ENCODE measurements around the gene MTF2.
A peak's percentile ranks its signal among the peaks of the same experiment; 100 is the strongest.

MTF2 gene

GRCh38 chr1:93178418-93178817 is 99.3 kb downstream of the MTF2 start:
- H3K4me1 ChIP-seq: no peaks in the 10 kb centered on the region
- no peak for DNase-seq
- peak overlapping the region; percentile 84 for H3K4me3 ChIP-seq (ENCODE audit: low read depth, low read length)
- no peaks in the 10 kb centered on the region for H3K9me3 ChIP-seq
- no peaks in the 10 kb centered on the region for H3K27me3 ChIP-seq
- TF ChIP-seq CTCF (IDR thresholded peaks at IDR 0.05; ENCODE audit: low read depth, low read length): no peak
- H3K36me3 ChIP-seq: no peaks in the 10 kb centered on the region

GRCh38 chr1:93179886-93180722 is 101.0 kb downstream of the MTF2 start, which contains the start of gene TMED5:
TMED5 (minus strand) TSS chr1:93180413; CDS start chr1:93180242, 171 bp downstream.
- no peak for TF ChIP-seq CTCF (IDR thresholded peaks at IDR 0.05; ENCODE audit: low read depth, low read length)

GRCh38 chr1:93180723-93181613 is 101.9 kb downstream of the MTF2 start, which contains the start of gene CCDC18:
CCDC18 (plus strand) TSS chr1:93180724; CDS start chr1:93183362, 2,638 bp downstream.
- H3K36me3 ChIP-seq: no peaks in the 10 kb centered on the region
- H3K9me3 ChIP-seq: no peaks in the 10 kb centered on the region
- DNase-seq: no peak
- TF ChIP-seq CTCF (IDR thresholded peaks at IDR 0.05; ENCODE audit: low read depth, low read length): no peak
- no peaks in the 10 kb centered on the region for H3K27me3 ChIP-seq
- H3K4me1 ChIP-seq: no peaks in the 10 kb centered on the region
- H3K4me3 ChIP-seq (ENCODE audit: low read depth, low read length): peak within 1 kb of the TSS; percentile 84

More at GRCh38 chr1:93179886-93180722, 101.0 kb downstream of the MTF2 start, which contains the start of gene TMED5:
- peak; percentile 93 for DNase-seq
- no peaks in the 10 kb centered on the region for H3K9me3 ChIP-seq
- no peaks in the 10 kb centered on the region for H3K4me1 ChIP-seq
- H3K36me3 ChIP-seq: no peaks in the 10 kb centered on the region
- H3K27me3 ChIP-seq: no peaks in the 10 kb centered on the region
- H3K4me3 ChIP-seq (ENCODE audit: low read depth, low read length): peak within 1 kb of the TSS; percentile 84

- Histone ChIP-seq H3K9me3 (no peaks in the 10 kb centered on the region), H3K27me3 (no peaks in the 10 kb centered on the region), H3K36me3 (no peaks in the 10 kb centered on the region), H3K4me3 (ENCODE audit: low read depth, low read length) (no peak overlapping the region), H3K4me1 (no peaks in the 10 kb centered on the region)
- no peak for TF ChIP-seq CTCF (IDR thresholded peaks at IDR 0.05; ENCODE audit: low read depth, low read length)
- DNase-seq: no peak
Observed at GRCh38 chr1:93186667-93187066, 107.6 kb downstream of the MTF2 start.
